ENCODE results near the gene LCAT.

LCAT gene

DNA sequence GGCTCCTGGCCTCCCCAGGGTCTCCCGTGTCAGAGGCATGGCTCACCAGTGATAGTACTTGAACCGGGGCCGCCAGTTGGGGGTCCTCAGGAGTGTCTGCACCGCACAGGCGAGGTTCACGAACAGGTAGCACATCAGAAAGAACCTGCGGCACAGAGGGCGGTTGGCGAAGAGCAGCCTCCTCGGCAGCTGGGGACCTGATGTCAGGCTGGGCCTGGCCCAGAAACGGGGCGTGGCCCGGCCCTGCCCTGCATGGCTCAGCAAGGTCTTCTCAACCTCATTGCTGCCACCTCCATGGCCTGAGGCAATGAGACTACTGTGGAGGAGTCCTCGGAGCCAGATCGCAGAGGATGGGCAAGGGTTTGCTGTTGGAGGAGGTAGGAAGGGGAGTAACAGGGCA, 4.1 kb upstream of the LCAT start:
- no peak for DNase-seq (ENCODE audit: low read depth, low spot score)
- no peak overlapping the region for H3K4me3 ChIP-seq (ENCODE audit: low read depth, low read length)
- in situ Hi-C loops (cut with HindIII; ENCODE audit: low sequenced_read_pairs): no loop called here
- TF ChIP-seq, protein P1, sequence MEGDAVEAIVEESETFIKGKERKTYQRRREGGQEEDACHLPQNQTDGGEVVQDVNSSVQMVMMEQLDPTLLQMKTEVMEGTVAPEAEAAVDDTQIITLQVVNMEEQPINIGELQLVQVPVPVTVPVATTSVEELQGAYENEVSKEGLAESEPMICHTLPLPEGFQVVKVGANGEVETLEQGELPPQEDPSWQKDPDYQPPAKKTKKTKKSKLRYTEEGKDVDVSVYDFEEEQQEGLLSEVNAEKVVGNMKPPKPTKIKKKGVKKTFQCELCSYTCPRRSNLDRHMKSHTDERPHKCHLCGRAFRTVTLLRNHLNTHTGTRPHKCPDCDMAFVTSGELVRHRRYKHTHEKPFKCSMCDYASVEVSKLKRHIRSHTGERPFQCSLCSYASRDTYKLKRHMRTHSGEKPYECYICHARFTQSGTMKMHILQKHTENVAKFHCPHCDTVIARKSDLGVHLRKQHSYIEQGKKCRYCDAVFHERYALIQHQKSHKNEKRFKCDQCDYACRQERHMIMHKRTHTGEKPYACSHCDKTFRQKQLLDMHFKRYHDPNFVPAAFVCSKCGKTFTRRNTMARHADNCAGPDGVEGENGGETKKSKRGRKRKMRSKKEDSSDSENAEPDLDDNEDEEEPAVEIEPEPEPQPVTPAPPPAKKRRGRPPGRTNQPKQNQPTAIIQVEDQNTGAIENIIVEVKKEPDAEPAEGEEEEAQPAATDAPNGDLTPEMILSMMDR (IDR thresholded peaks at IDR 0.05; ENCODE audit: low read depth, low read length): no peak

DNA sequence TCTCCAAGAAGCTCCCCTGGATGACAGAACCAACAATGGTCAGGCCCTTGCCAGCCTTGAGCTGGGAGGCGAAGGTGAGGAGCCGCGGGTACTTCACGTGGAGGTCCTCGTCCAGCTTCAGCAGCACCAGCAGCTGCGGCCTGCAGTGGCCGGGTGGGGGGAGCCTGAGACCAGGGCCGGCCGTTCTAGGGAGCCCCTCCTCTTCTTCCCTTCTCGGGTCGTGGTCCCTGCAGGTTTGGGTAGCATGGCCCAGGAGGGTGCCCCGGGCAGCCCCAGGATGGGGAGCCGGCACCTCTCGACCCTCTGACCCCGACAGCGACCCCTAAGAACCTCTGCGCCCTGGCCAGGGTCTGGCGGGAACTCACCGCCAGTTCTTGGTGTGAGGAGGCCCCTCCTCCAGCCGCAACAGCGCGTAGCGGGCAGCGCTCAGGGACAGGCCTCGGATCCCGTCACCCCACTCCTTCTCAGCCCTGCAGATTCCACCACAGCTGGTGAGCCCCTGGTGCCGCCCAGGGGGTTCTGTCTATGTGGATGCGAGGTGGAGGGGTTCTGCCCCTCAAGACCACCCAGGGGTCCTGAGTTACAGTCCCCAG, 3.1 kb upstream of the LCAT start:
- in situ Hi-C loops (cut with HindIII; ENCODE audit: low sequenced_read_pairs): no loop called here
- H3K4me3 ChIP-seq (ENCODE audit: low read depth, low read length): no peak overlapping the region
- no peak for DNase-seq (ENCODE audit: low read depth, low spot score)
- TF ChIP-seq, protein P1 (IDR thresholded peaks at IDR 0.05; ENCODE audit: low read depth, low read length): no peak

DNA sequence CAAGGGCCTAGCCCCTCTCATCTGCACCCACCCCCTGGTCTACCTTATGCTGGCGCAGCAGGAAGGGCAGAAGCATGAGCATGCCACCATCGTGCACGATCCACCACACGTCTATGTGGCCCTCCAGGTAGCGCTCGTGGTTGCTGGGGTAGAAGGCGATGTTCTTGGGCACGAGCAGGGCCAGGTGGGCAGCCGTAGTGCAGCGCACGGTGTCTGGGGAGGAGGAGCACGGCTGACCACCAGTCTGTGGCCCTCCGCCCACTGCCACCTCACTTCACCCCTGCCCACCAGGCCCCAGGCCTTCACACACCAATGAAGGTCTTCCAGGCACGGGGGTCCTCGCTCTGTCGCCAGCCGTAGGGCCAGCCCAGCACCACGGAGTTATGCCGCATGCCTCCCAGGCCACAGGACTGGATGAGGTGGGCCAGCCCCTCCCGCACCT, 2.2 kb upstream of the LCAT start:
- no peak for DNase-seq (ENCODE audit: low read depth, low spot score)
- H3K4me3 ChIP-seq (ENCODE audit: low read depth, low read length): no peak overlapping the region
- in situ Hi-C loops (cut with HindIII; ENCODE audit: low sequenced_read_pairs): no loop called here
- TF ChIP-seq, protein P1 (IDR thresholded peaks at IDR 0.05; ENCODE audit: low read depth, low read length): no peak

DNA sequence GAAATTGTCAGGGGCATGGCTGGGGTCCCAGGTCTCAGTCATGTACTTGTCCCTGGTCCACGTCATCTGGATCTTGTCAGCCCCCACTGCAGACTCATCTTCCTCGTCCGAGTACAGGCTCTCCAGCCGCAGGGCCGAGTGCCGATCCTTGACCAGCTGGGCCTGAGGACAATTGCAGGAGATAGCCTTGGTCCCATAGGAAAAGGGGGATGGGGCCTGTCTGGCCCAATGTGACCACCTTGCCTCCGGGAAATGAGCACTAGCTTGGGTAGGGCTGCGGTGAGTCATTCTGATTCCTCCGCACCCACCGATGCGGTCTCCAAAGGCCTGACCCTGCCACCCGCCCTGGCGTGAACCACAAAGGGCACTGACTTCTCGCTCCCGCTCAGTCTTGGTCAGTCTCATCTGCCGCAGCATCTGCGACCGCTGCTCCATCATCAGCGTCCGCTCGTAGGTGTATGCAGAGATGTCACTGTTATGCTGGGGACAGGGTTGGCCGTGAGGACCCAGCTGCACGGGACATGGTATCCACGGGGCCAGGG, 1.5 kb upstream of the LCAT start:
- H3K4me3 ChIP-seq (ENCODE audit: low read depth, low read length): no peak overlapping the region
- TF ChIP-seq, protein P1 (IDR thresholded peaks at IDR 0.05; ENCODE audit: low read depth, low read length): no peak
- no peak for DNase-seq (ENCODE audit: low read depth, low spot score)
- in situ Hi-C loops (cut with HindIII; ENCODE audit: low sequenced_read_pairs): no loop called here

DNA sequence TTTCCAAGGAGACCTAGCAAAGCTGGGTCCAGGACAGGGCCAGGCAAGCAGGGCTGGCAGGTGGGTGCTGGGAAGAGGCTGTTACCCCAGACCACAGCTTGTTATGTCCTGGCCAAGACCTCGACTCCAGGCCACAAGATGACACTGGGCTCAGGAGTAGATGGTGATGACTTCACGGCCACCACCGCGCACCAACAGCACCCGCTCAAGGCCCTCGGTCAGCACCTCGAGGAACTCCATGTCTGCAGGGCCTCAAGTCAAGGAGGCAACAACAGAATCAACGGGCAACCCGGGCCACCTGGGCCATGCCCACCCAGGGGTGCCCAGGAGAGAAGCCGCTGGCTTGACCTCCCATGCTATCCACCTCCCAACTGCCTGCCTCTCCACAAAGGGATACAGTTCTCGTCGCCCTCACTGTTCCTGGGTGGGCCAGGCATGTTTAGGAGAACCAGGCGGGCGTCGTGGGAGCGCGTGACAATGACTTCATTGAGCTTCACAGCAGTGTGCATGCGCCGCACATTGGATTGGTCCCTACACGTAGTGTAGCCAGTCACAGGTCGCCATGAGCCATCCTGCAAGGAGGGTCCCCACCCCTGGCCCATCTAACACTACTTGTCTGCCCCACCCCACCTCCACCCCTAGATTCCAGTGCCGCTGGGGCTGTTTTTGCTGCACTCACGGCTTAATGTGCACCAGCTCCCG, 921 bp upstream of the LCAT start:
- H3K4me3 ChIP-seq (ENCODE audit: low read depth, low read length): no peak overlapping the region
- in situ Hi-C loops (cut with HindIII; ENCODE audit: low sequenced_read_pairs): no loop called here
- TF ChIP-seq, protein P1 (IDR thresholded peaks at IDR 0.05; ENCODE audit: low read depth, low read length): no peak
- no peak for DNase-seq (ENCODE audit: low read depth, low spot score)

DNA sequence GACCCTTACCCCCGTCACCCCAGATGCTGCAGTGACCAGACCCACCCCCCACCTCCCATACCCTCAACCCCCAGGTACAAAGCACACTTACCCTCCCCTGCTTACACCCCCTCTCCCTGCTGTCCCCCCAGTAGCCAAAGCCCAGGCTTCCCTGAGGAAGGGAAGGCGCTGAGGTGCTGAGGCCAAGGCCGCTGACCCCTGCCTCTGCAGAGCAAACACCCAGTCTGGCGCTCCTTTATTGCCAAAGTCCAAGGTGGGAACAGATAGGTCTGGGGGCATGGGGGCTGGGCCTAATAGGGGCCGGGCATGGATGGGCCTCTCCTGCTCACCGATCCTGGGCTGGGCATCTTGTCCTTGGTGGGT, 683 bp downstream of the LCAT start:
- H3K4me3 ChIP-seq (ENCODE audit: low read depth, low read length): no peak overlapping the region
- in situ Hi-C loops (cut with HindIII; ENCODE audit: low sequenced_read_pairs): no loop called here
- TF ChIP-seq, protein P1 (IDR thresholded peaks at IDR 0.05; ENCODE audit: low read depth, low read length): no peak
- DNase-seq (ENCODE audit: low read depth, low spot score): no peak
